Neural cell (in vitro differentiated cells): ENCODE measurements around the gene RC3H2. TPM values are rescaled to one million over a fixed set of nuclear protein-coding genes. Genes with fewer than 3 reads are reported as not detected.
A peak's percentile ranks its signal among the peaks of the same experiment; 100 is the strongest.

Source experiments
- H2AFZ ChIP-seq: fragments of 200-600, 300-800 bp; sonication (generic), shearing (Covaris generic); 2 replicates; pipeline ENCODE4 v1.6.0; 2014; ENCODE audit warnings: low read depth, mild to moderate bottlenecking, antibody characterized with exemption, low read length, moderate library complexity
- H3F3A ChIP-seq: fragments of 200-600 bp; shearing (Covaris generic); 2 replicates; pipeline ENCODE4 v1.6.1; 2016; ENCODE audit warnings: mild to moderate bottlenecking, moderate library complexity, mixed read lengths, antibody characterized with exemption, low read length; ENCODE audit not compliant: insufficient read depth, poor library complexity, severe bottlenecking
- H3K27ac ChIP-seq: fragments of 200-600, 300-800 bp; sonication (generic), shearing (Covaris generic); 2 replicates; pipeline ENCODE4 v1.5.1; 2014; ENCODE audit warnings: mild to moderate bottlenecking, low read length, moderate library complexity
- H3K27me3 ChIP-seq: fragments of 300-800, 200-600 bp; sonication (generic), shearing (Covaris generic); 2 replicates; pipeline ENCODE4 v1.6.0; 2014; ENCODE audit warnings: mild to moderate bottlenecking, low read depth, low read length, moderate library complexity; ENCODE audit not compliant: insufficient read depth
- H3K36me3 ChIP-seq: fragments of 300-800, 200-600 bp; sonication (generic), shearing (Covaris generic); 2 replicates; pipeline ENCODE4 v1.5.1; 2014; ENCODE audit warnings: mild to moderate bottlenecking, antibody characterized with exemption, low read length, moderate library complexity; ENCODE audit not compliant: insufficient read depth
- H3K4me2 ChIP-seq: fragments of 300-800, 200-600 bp; sonication (generic), shearing (Covaris generic); 2 replicates; pipeline ENCODE4 v1.6.0; 2014; ENCODE audit warnings: mild to moderate bottlenecking, low read length
- H3K4me3 ChIP-seq: fragments of 300-800, 200-600 bp; sonication (generic), shearing (Covaris generic); 2 replicates; pipeline ENCODE4 v1.5.1; 2014; ENCODE audit warnings: mild to moderate bottlenecking, low read length, moderate library complexity
- H3K79me2 ChIP-seq: fragments of 200-600 bp; shearing (Covaris generic); replicated peaks from 2 replicates; pipeline ENCODE4 v1.6.0; 2014; ENCODE audit warnings: mild to moderate bottlenecking, low read length, moderate library complexity; ENCODE audit not compliant: insufficient read depth
- H3K9ac ChIP-seq: fragments of 300-800, 200-600 bp; sonication (generic), shearing (Covaris generic); 2 replicates; pipeline ENCODE4 v1.6.1; 2016; ENCODE audit warnings: mild to moderate bottlenecking, low read length, mixed read lengths
- H3K9me2 ChIP-seq: fragments of 200-600 bp; shearing (Covaris generic); 2 replicates; pipeline ENCODE4 v1.6.1; 2016; ENCODE audit warnings: mild to moderate bottlenecking, low read length, mixed read lengths; ENCODE audit not compliant: insufficient read depth
- H3K9me3 ChIP-seq: fragments of 200-600, 300-800 bp; sonication (generic), shearing (Covaris generic); 2 replicates; pipeline ENCODE4 v1.6.1; 2016; ENCODE audit warnings: mild to moderate bottlenecking, mixed run types, low read length, moderate library complexity, mixed read lengths
- H4K20me1 ChIP-seq: fragments of 200-600 bp; shearing (Covaris generic); 2 replicates; pipeline ENCODE4 v1.6.1; 2016; ENCODE audit warnings: mild to moderate bottlenecking, mixed run types; ENCODE audit not compliant: insufficient read depth
- CTCF ChIP-seq: fragments of 450-650 bp; IDR thresholded peaks from 2 replicates; pipeline ENCODE4 v1.5.1; 2014; ENCODE audit warnings: antibody characterized with exemption, mild to moderate bottlenecking, moderate library complexity; ENCODE audit not compliant: poor library complexity, severe bottlenecking
- EP300 ChIP-seq: fragments of 450-650 bp; conservative IDR thresholded peaks from 2 replicates; pipeline ENCODE4 v1.6.1; 2014; ENCODE audit warnings: antibody characterized with exemption, mild to moderate bottlenecking, moderate library complexity; ENCODE audit not compliant: poor library complexity, severe bottlenecking
- EZH2 ChIP-seq: fragments of 200-600, 300-800 bp; shearing (Covaris generic), sonication (generic); IDR thresholded peaks from 2 replicates; pipeline ENCODE4 v1.6.1; 2014; ENCODE audit warnings: antibody characterized with exemption, low read length, borderline replicate concordance, mild to moderate bottlenecking; ENCODE audit not compliant: insufficient read depth, poor library complexity, severe bottlenecking
- MXI1 ChIP-seq: fragments of 450-650 bp; conservative IDR thresholded peaks from 2 replicates; pipeline ENCODE4 v1.6.1; 2014; ENCODE audit warnings: antibody characterized with exemption, mild to moderate bottlenecking; ENCODE audit not compliant: poor library complexity, severe bottlenecking
- POLR2AphosphoS5 ChIP-seq: IDR thresholded peaks from 2 replicates; pipeline ENCODE4 v1.6.1; 2012
- RAD21 ChIP-seq: fragments of 450-650 bp; conservative IDR thresholded peaks from 2 replicates; pipeline ENCODE4 v1.6.1; 2014; ENCODE audit warnings: antibody characterized with exemption, mild to moderate bottlenecking, moderate library complexity
- REST ChIP-seq: IDR thresholded peaks from 2 replicates; pipeline ENCODE4 v1.6.1; 2012; ENCODE audit warnings: borderline replicate concordance
- SMC3 ChIP-seq: fragments of 450-650 bp; conservative IDR thresholded peaks from 2 replicates; pipeline ENCODE4 v1.6.1; 2014; ENCODE audit warnings: antibody characterized with exemption, mild to moderate bottlenecking, moderate library complexity; ENCODE audit not compliant: poor library complexity
- TAF1 ChIP-seq: IDR thresholded peaks from 2 replicates; pipeline ENCODE4 v1.6.1; 2012; ENCODE audit warnings: low read depth
- polyA plus RNA-seq: library from polyadenylated mRNA; depleted of rRNA; stranded (reverse); fragments of >200 nt; gene quantifications from 2 replicates; pipeline ENCODE4 v1.2.3, GENCODE V29; 2014

RC3H2 gene
- polyA plus RNA-seq, 1 donor from 2014 or later: 34.8 TPM

GRCh38 chr9:122941582-122942234, 36.5 kb upstream of the RC3H2 start:
- H3K9ac ChIP-seq: peak overlapping the region; percentile 88
- TF ChIP-seq POLR2AphosphoS5 (no peak), EP300 (no peak), CTCF (no peak), EZH2 (no peak), SMC3 (no peak), REST (no peak), MXI1 (no peak), TAF1 (no peak), RAD21 (no peak)
- H3K4me2 ChIP-seq: peak overlapping the region; percentile 90
- H4K20me1 ChIP-seq: no peaks in the 10 kb centered on the region
- peak overlapping the region; percentile 92 for H3K27ac ChIP-seq
- no peaks in the 10 kb centered on the region for H3K36me3 ChIP-seq
- H3F3A ChIP-seq: no peaks in the 10 kb centered on the region
- H3K9me3 ChIP-seq: no peaks in the 10 kb centered on the region
- peak overlapping the region; percentile 82 for H2AFZ ChIP-seq
- no peaks in the 10 kb centered on the region for H3K9me2 ChIP-seq
- H3K79me2 ChIP-seq: peaks cover 55% of the 10 kb centered on the region
- peak overlapping the region; percentile 72 for H3K4me3 ChIP-seq
- no peaks in the 10 kb centered on the region for H3K27me3 ChIP-seq

- H3K9ac ChIP-seq: peak within 1 kb of the TSS; percentile 88
- peaks cover 50% of the 10 kb centered on the region for H3K79me2 ChIP-seq
- no peaks in the 10 kb centered on the region for H4K20me1 ChIP-seq
- no peaks in the 10 kb centered on the region for H3K9me3 ChIP-seq
- peak within 1 kb of the TSS; percentile 92 for H3K27ac ChIP-seq
- H3K36me3 ChIP-seq: no peaks in the 10 kb centered on the region
- no peaks in the 10 kb centered on the region for H3F3A ChIP-seq
- peak within 1 kb of the TSS; percentile 72 for H3K4me3 ChIP-seq
- no peaks in the 10 kb centered on the region for H3K9me2 ChIP-seq
- no peak for TF ChIP-seq SMC3
- peak; percentile 61 for TF ChIP-seq EP300
- TF ChIP-seq RAD21: peak; percentile 9
- TF ChIP-seq CTCF: no peak
- TF ChIP-seq TAF1: no peak
- TF ChIP-seq EZH2: no peak
- peak; percentile 59 for TF ChIP-seq REST
- TF ChIP-seq MXI1: peak; percentile 59
- TF ChIP-seq POLR2AphosphoS5: peak; percentile 94
- H3K4me2 ChIP-seq: peak within 1 kb of the TSS; percentile 90
- H3K27me3 ChIP-seq: no peaks in the 10 kb centered on the region
- H2AFZ ChIP-seq: peak within 1 kb of the TSS; percentile 96
Observed at GRCh38 chr9:122940749-122941581, 35.8 kb upstream of the RC3H2 start, which contains the start of gene RABGAP1. TSS of gene RABGAP1 (plus strand) at chr9:122941020. CDS start at chr9:122957060, 16,040 bp downstream.
